ENCODE measurements around the gene COX15. TPM values are rescaled to one million over a fixed set of nuclear protein-coding genes. Genes with fewer than 3 reads are reported as not detected.

The COX15 gene
- total RNA-seq, 2 experiments from 2014 or later: 18.5 to 55.2 TPM

DNA sequence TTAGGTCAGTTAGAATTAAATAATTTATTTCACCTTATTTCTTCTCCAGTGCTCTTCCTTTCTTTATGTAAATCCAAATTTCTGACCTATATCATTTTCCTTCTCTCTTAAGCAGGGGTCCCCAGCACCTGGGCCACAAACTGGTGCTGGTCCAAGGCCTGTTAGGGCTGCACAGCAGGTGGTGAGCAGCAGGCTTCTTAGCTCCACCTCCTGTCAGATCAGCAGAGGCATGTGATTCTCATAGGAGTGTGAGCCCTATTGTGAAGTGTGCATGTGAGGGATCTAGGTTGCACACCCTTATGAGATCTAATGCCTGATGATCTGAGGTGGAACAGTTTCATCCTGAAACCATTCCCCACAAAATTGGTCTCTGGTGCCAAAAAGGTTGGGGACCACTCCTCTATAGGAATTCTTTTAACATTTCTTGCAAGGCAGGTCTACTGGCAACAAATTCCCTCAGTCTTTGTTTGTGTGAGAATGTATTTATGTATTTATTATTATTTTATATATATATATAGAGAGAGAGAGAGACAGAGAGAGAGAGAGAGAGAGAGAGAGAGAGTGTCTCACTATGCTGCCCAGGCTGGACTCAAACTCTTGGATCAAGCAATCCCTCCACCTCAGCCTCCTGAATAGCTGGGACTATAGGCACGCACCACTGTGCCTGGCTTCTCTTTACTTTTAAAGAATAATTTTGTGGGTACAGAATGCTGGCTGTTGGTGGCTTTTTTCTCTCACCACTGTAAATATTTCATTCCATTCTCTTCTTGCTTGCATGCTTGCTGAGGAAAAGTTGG lies 46.2 kb upstream of the COX15 start:
- ChIA-PET CTCF (ENCODE audit: unreplicated experiment) (no interaction called here), POLR2A (interaction anchor here (0.7 to 1.0 kb wide), 2 partner anchors 36 to 46 kb away, joined by 3 read pairs; no protein-coding TSS in a partner anchor)
- Histone ChIP-seq H3K9me3 (ENCODE audit: low read length) (no peaks in the 10 kb centered on the region), H3K4me3 (ENCODE audit: low read depth, low read length, poor library complexity, severe bottlenecking) (peak overlapping the region; percentile 46), H3K79me2 (ENCODE audit: insufficient read depth, low read depth, low read length) (no peaks in the 10 kb centered on the region), H2AFZ (ENCODE audit: low read length) (peak overlapping the region; percentile 93), H4K20me1 (ENCODE audit: insufficient read depth, low read length) (no peaks in the 10 kb centered on the region), H3K4me1 (ENCODE audit: insufficient read depth, low read length, poor library complexity, severe bottlenecking) (peaks cover 36% of the 10 kb centered on the region), H3K9me2 (ENCODE audit: insufficient read depth, low read length) (no peaks in the 10 kb centered on the region), H3K36me3 (ENCODE audit: insufficient read depth, low read length) (no peaks in the 10 kb centered on the region), H3K27ac (ENCODE audit: low read depth, low read length, poor library complexity, severe bottlenecking) (peak overlapping the region; percentile 43), H3K4me2 (ENCODE audit: low read length) (peak overlapping the region; percentile 65)
- BruUV-seq (replicated peaks): no TSS peak
- intact Hi-C loops (cut with micrococcal nuclease; ENCODE audit: unreplicated experiment): loop anchor here (2.0 kb wide), 1 partner anchor 45 kb away; the partner anchor contains the start of genes COX15 and CUTC
- peak; percentile 74 for DNase-seq (ENCODE audit: low spot score)
- TF ChIP-seq EZH2phosphoT487 (IDR thresholded peaks at IDR 0.05; ENCODE audit: borderline replicate concordance, low read depth, low read length): no peak
- TF ChIP-seq, protein P1, sequence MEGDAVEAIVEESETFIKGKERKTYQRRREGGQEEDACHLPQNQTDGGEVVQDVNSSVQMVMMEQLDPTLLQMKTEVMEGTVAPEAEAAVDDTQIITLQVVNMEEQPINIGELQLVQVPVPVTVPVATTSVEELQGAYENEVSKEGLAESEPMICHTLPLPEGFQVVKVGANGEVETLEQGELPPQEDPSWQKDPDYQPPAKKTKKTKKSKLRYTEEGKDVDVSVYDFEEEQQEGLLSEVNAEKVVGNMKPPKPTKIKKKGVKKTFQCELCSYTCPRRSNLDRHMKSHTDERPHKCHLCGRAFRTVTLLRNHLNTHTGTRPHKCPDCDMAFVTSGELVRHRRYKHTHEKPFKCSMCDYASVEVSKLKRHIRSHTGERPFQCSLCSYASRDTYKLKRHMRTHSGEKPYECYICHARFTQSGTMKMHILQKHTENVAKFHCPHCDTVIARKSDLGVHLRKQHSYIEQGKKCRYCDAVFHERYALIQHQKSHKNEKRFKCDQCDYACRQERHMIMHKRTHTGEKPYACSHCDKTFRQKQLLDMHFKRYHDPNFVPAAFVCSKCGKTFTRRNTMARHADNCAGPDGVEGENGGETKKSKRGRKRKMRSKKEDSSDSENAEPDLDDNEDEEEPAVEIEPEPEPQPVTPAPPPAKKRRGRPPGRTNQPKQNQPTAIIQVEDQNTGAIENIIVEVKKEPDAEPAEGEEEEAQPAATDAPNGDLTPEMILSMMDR (conservative IDR thresholded peaks at IDR 0.05; ENCODE audit: low read length): peak; percentile 26; the same call in 1 of the 2 replicates

DNA sequence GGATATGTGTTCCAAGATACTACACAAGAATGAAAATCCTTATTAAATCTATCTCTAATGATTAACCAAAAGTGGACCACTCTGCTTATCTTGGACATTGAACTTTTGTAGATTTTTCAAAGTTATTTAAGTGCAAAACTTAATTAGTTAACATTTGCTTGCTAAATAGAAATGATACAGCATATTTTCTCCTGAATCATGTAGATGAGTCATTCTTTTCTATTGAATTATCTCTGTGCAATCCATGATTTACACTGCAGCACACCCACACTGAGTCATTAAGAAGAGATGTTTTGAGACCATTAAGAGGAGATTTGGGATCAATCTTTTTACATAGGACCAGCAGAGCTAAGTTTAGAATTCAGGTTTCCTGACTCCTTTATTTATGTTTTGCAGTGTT lies 43.9 kb upstream of the COX15 start:
- Histone ChIP-seq H2AFZ (ENCODE audit: low read length) (peak overlapping the region; percentile 92; the same call in 1 of the 2 replicates), H4K20me1 (ENCODE audit: insufficient read depth, low read length) (no peaks in the 10 kb centered on the region), H3K4me1 (ENCODE audit: insufficient read depth, low read length, poor library complexity, severe bottlenecking) (peaks cover 36% of the 10 kb centered on the region), H3K9me2 (ENCODE audit: insufficient read depth, low read length) (no peaks in the 10 kb centered on the region), H3K79me2 (ENCODE audit: insufficient read depth, low read depth, low read length) (no peaks in the 10 kb centered on the region), H3K4me2 (ENCODE audit: low read length) (no peak overlapping the region), H3K36me3 (ENCODE audit: insufficient read depth, low read length) (no peaks in the 10 kb centered on the region), H3K27ac (ENCODE audit: low read depth, low read length, poor library complexity, severe bottlenecking) (no peak overlapping the region), H3K4me3 (ENCODE audit: low read depth, low read length, poor library complexity, severe bottlenecking) (no peak overlapping the region), H3K9me3 (ENCODE audit: low read length) (no peaks in the 10 kb centered on the region)
- DNase-seq (ENCODE audit: low spot score): no peak
- ChIA-PET POLR2A (interaction anchor here (0.6 to 0.7 kb wide), 2 partner anchors 45 to 317 kb away, joined by 3 to 5 read pairs; no protein-coding TSS in a partner anchor), CTCF (ENCODE audit: unreplicated experiment) (no interaction called here)
- no TSS peak for BruUV-seq (replicated peaks)
- intact Hi-C loops (cut with micrococcal nuclease; ENCODE audit: unreplicated experiment): no loop called here
- no peak for TF ChIP-seq EZH2phosphoT487 (IDR thresholded peaks at IDR 0.05; ENCODE audit: borderline replicate concordance, low read depth, low read length)
- TF ChIP-seq, protein P1 (conservative IDR thresholded peaks at IDR 0.05; ENCODE audit: low read length): no peak

All from OCI-LY7 (cell line).